GM12891 (cell line): ENCODE measurements around the gene CPTP.

Experiments used
- POLR2A ChIP-seq: IDR thresholded peaks from 2 replicates; pipeline ENCODE4 v1.6.1; 2011; ENCODE audit warnings: low read depth, low read length, control low read depth
- POLR2AphosphoS5 ChIP-seq: IDR thresholded peaks from 2 replicates; pipeline ENCODE4 v1.6.1; 2011; ENCODE audit warnings: low read depth, low read length, control low read depth
- TAF1 ChIP-seq: IDR thresholded peaks from 2 replicates; pipeline ENCODE4 v1.6.1; 2011; ENCODE audit warnings: low read depth, low read length, control low read depth

GRCh38 chr1:1351511-1352427 is 27.2 kb downstream of the CPTP start:
- TF ChIP-seq TAF1 (no peak), POLR2AphosphoS5 (no peak), POLR2A (no peak)
